ENCODE data around the gene PLA2G7. TPM values are rescaled to one million over a fixed set of nuclear protein-coding genes. Genes with fewer than 3 reads are reported as not detected.

Gene PLA2G7
- total RNA-seq, 1 experiment from 2014 or later: 1.7 TPM

DNA sequence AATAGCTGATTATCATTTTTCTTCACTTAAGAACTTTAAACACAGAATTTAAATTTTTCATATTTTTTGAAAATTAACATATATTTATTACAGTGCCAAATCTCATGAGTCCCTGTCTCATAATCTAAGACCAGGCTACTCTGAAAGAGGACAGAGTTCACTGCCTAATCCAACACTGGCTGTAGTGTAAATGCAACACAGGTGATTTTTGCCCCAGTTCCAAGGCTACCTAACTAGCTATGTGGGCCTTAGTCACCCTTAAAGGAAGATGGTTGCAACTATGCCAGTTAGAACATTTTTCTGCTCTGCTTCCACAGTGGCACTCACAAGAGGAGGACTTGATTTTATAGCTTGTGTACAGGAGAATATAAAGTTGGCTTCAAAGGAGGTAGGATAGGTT, 77.5 kb downstream of the PLA2G7 start:
- no peak overlapping the region for H3K18ac ChIP-seq (ENCODE audit: insufficient read length, low read depth, low read length)
- H3K4me2 ChIP-seq (ENCODE audit: insufficient read depth, insufficient read length, low read length): no peak overlapping the region
- H3K9ac ChIP-seq (ENCODE audit: extremely low read depth, insufficient read length, low read length): no peak overlapping the region
- Mint-ChIP-seq H3K4me3 (no peak overlapping the region), H3K27me3 (ENCODE audit: low read depth) (peaks cover 20% of the 10 kb centered on the region), H3K36me3 (ENCODE audit: insufficient read depth in 1 of 3, low read depth in 3 of 3) (no peaks in the 10 kb centered on the region; a peak in 1 of 7 replicates), H3K4me1 (peaks cover 6 to 7% of the 10 kb centered on the region in 2 experiments), H3K9me3 (no peaks in the 10 kb centered on the region), H3K27ac (no peak overlapping the region)
- H3K27me3 ChIP-seq (ENCODE audit: insufficient read depth, low read length): no peaks in the 10 kb centered on the region; the same call in 1 of the 2 replicates
- no peaks in the 10 kb centered on the region for H3K79me1 ChIP-seq (ENCODE audit: insufficient read depth, low read depth, low read length, poor library complexity, severe bottlenecking)
- H3K27ac ChIP-seq (ENCODE audit: insufficient read length, low read depth, low read length): no peak overlapping the region
- no peak overlapping the region for H3K4ac ChIP-seq (ENCODE audit: low read depth, low read length)
- no peak overlapping the region for H2BK12ac ChIP-seq (ENCODE audit: insufficient read length, low read depth, low read length)
- H3K14ac ChIP-seq (ENCODE audit: insufficient read depth, low read length): no peak overlapping the region
- H3K4me1 ChIP-seq (ENCODE audit: insufficient read depth, low read length): no peaks in the 10 kb centered on the region
- no peak overlapping the region for H4K5ac ChIP-seq (ENCODE audit: insufficient read length, low read depth, low read length)
- no peaks in the 10 kb centered on the region for H4K20me1 ChIP-seq (ENCODE audit: control insufficient read depth, insufficient read depth, insufficient read length)
- H3K56ac ChIP-seq (ENCODE audit: insufficient read length, low read depth, low read length): no peak overlapping the region
- no peak overlapping the region for H3K23ac ChIP-seq (ENCODE audit: insufficient read length, low read depth, low read length)
- H2BK120ac ChIP-seq (ENCODE audit: low read depth, low read length, poor library complexity, severe bottlenecking): no peak overlapping the region
- no peak overlapping the region for H2BK15ac ChIP-seq (ENCODE audit: low read depth, low read length)
- no peaks in the 10 kb centered on the region for H3K79me2 ChIP-seq (ENCODE audit: insufficient read depth, low read length)
- H2BK20ac ChIP-seq (ENCODE audit: low read depth, low read length, poor library complexity, severe bottlenecking): no peak overlapping the region
- H2AFZ ChIP-seq (ENCODE audit: low read length): no peak overlapping the region
- no peaks in the 10 kb centered on the region for H3K9me3 ChIP-seq (ENCODE audit: control insufficient read depth, low read depth, low read length)
- DNase-seq: no peak
- H2AK5ac ChIP-seq (ENCODE audit: insufficient read length, low read length): no peak overlapping the region
- H2BK5ac ChIP-seq (ENCODE audit: insufficient read length, low read length): no peak overlapping the region
- no peak overlapping the region for H3T11ph ChIP-seq (ENCODE audit: low read length)
- H4K91ac ChIP-seq (ENCODE audit: insufficient read length, low read depth, low read length): no peak overlapping the region
- no peak overlapping the region for H4K8ac ChIP-seq (replicated peaks; ENCODE audit: insufficient read length, low read depth, low read length)
- no peaks in the 10 kb centered on the region for H3K23me2 ChIP-seq (ENCODE audit: insufficient read length, low read depth, low read length, poor library complexity, severe bottlenecking)
- TF ChIP-seq, protein P1, sequence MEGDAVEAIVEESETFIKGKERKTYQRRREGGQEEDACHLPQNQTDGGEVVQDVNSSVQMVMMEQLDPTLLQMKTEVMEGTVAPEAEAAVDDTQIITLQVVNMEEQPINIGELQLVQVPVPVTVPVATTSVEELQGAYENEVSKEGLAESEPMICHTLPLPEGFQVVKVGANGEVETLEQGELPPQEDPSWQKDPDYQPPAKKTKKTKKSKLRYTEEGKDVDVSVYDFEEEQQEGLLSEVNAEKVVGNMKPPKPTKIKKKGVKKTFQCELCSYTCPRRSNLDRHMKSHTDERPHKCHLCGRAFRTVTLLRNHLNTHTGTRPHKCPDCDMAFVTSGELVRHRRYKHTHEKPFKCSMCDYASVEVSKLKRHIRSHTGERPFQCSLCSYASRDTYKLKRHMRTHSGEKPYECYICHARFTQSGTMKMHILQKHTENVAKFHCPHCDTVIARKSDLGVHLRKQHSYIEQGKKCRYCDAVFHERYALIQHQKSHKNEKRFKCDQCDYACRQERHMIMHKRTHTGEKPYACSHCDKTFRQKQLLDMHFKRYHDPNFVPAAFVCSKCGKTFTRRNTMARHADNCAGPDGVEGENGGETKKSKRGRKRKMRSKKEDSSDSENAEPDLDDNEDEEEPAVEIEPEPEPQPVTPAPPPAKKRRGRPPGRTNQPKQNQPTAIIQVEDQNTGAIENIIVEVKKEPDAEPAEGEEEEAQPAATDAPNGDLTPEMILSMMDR (conservative IDR thresholded peaks at IDR 0.05): no peak
